ENCODE results near the gene TUBB4B. TPM values are rescaled to one million over a fixed set of nuclear protein-coding genes. Genes with fewer than 3 reads are reported as not detected.

TUBB4B gene
- total RNA-seq, 1 donor from 2014 or later: 298 TPM

DNA sequence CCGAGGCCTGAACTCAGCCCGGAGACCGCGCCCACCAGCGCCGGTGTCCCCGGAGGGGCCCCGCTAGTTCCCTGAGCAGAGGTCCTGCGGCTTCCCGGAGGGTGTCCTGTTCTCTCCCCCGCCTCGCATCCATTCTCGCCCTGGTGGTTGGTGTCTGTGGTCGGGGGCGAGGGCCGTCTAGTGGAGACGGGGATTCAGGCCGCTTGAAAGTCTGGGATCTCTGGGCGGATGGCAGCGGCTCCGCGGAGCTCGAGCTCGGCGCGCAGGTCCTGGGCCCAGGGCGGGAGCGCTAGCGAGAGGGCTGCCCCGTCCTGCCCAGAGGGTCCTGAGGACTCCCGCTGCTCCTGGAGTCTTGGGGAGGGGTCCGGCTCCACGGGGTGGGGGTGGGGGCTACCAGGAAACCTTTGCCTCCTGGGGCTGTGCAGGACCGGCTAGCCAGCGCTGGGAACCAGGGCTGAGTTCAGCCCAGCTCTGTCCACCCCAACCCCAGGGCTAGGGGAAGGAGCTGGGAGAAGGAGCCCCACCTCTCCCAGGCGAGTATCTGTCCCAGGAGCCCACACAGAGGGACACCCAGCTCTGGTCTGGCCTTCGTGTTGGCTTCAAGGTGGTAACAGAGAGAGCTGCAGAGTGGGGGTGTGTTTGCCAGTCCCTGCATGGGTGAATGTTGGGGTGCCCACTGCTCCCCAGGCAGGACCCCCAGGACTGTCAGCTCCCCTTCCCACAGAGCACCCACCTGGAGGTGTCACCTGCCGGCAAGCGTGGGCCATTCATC lies 40.4 kb downstream of the TUBB4B start:
- DNase-seq (ENCODE audit: low spot score): no peak

DNA sequence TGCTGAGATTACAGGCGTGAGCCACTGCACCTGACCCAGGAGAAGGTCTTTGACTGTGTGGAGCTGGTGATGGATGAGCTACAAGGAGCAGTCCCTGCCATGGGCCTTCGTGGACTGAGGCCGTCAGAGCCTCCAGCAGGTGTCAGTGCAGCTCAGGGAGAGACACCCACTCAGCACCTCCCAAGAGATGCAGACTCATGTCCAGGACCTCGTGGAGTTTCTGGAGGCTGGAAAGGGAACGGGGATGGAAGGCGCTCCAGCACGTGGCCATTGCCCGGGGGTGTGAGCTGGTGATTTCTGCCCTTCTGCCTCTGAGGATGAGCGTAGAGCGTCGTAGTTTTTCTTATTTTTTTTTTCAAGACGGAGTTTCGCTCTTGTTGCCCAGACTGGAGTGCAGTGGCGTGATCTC lies 45.9 kb downstream of the TUBB4B start:
- DNase-seq (ENCODE audit: low spot score): no peak

GRCh38 chr9:137293094-137293481 lies 52.0 kb downstream of the TUBB4B start:
- no peak for DNase-seq (ENCODE audit: low spot score)

Other genes starting within 250 kb of the TUBB4B start
- gene PAXX, start 248.9 kb upstream of the TUBB4B start, total RNA-seq: 29.4 TPM
- gene CLIC3, start 244.7 kb upstream of the TUBB4B start, total RNA-seq: 1.6 TPM
- gene ABCA2, start 213.1 kb upstream of the TUBB4B start, total RNA-seq: 47.2 TPM
- gene FUT7, start 209.2 kb upstream of the TUBB4B start, total RNA-seq: 0.55 TPM
- gene NPDC1, start 195.1 kb upstream of the TUBB4B start, total RNA-seq: 95.3 TPM
- not detected for gene ENTPD2, start 187.2 kb upstream of the TUBB4B start, total RNA-seq
- 0.42 TPM for gene SAPCD2, start 170.7 kb upstream of the TUBB4B start, total RNA-seq
- 28.1 TPM for gene UAP1L1, start 163.8 kb upstream of the TUBB4B start, total RNA-seq
- 33.0 TPM for gene MAN1B1, start 154.3 kb upstream of the TUBB4B start, total RNA-seq
- 150 TPM for gene DPP7, start 126.6 kb upstream of the TUBB4B start, total RNA-seq
- not detected for gene GRIN1, start 102.1 kb upstream of the TUBB4B start, total RNA-seq
- gene LRRC26, start 71.2 kb upstream of the TUBB4B start, total RNA-seq: not detected
- gene TMEM210, start 69.2 kb upstream of the TUBB4B start, total RNA-seq: not detected
- 39.3 TPM for gene ANAPC2, start 52.7 kb upstream of the TUBB4B start, total RNA-seq
- gene SSNA1, start 52.6 kb upstream of the TUBB4B start, total RNA-seq: 53.3 TPM
- 5.1 TPM for gene TPRN, start 40.5 kb upstream of the TUBB4B start, total RNA-seq
- 24.8 TPM for gene TMEM203, start 35.6 kb upstream of the TUBB4B start, total RNA-seq
- 10.4 TPM for gene NDOR1, start 35.6 kb upstream of the TUBB4B start, total RNA-seq
- gene RNF208, start 19.0 kb upstream of the TUBB4B start, total RNA-seq: 5.9 TPM
- 0.42 TPM for gene CYSRT1, start 16.1 kb upstream of the TUBB4B start, total RNA-seq
- not detected for gene RNF224, start 13.8 kb upstream of the TUBB4B start, total RNA-seq
- gene SLC34A3, start 10.4 kb upstream of the TUBB4B start, total RNA-seq: not detected
- not detected for gene STPG3, start 10.0 kb downstream of the TUBB4B start, total RNA-seq
- gene NELFB, start 14.0 kb downstream of the TUBB4B start, total RNA-seq: 39.2 TPM
- gene TOR4A, start 36.4 kb downstream of the TUBB4B start, total RNA-seq: 9.2 TPM
- gene NRARP, start 61.0 kb downstream of the TUBB4B start, total RNA-seq: 16.3 TPM
- gene EXD3, start 181.9 kb downstream of the TUBB4B start, total RNA-seq: 14.9 TPM
- gene NOXA1, start 182.1 kb downstream of the TUBB4B start, total RNA-seq: 3.2 TPM
- not detected for gene ENTPD8, start 200.1 kb downstream of the TUBB4B start, total RNA-seq
- gene NSMF, start 218.0 kb downstream of the TUBB4B start, total RNA-seq: 37.4 TPM

All from mesenteric fat pad (tissue), 1 donor.